CD4-positive, alpha-beta T cell treated with Interleukin-6 at 100 ng/mL for 8 hours (primary cell): Measurements from ENCODE around the gene HEBP2.

Source experiments
- DNase-seq: peaks from one replicate; pipeline ENCODE4 v3.0.0-alpha.2; 2020; ENCODE audit warnings: mixed read lengths, low spot score

HEBP2 gene

DNA sequence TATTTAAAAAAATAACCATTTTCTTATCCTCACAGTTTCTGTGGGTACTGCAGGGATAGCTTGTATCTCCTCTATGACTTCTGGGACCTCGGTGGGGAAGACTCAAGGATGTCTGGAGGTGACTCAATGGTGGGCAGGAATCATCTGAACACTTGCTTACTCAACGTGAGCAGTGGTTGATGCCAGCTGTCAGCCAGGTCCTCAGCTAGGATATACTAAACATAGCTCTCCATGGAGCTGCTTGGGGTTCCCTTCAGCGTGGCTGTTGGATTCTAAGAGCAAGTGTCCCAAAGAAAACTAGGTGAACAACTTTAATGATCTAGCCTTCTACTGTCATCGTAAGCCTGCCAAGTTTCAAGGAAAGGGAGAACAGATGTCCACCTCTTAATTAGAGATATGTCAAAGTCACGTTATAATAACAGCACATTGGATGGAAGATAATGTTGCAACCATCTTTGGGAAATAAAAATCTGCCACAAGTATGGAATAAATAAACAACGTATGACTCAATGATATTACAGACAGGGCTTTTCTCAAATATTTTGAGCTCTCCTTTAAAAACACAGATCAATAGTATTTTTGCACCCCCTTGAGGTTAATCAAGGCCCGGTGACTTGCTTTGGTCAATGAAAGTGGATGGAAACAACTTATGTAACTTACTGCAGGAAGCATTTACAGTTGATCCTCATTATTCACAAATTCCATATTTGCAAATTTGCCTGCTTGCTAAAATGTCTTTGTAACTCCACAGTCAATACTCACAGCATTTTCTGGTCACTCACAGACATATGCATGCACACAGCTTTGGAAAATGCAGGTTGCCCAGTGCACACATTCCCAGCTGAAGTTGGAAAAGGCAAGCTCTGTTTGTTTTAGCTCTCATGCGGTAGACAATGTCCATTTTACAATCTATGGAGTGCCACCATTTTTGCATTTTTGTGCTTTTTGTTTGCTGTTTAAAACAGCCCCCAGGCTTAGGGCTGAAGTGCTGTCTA lies 6.6 kb upstream of the HEBP2 start:
- DNase-seq, result no peak

DNA sequence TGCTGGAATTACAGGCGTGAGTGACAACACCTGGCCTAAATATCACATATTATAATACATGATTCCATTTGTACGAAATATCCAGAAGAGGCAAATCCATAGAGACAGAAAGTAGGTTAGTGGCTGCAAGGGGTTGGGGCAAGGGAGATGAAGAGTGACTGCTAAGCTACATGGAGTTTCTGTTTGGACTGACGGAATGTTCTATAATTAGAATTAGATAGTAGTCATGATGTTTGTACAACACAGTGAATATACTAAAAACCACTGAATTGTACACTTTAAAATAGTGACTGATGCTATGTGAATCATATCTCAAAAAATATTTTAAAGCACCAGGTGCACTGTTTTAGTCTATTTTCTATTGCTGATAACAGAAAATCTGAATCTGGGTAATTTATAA lies 3.7 kb upstream of the HEBP2 start:
- no peak for DNase-seq

DNA sequence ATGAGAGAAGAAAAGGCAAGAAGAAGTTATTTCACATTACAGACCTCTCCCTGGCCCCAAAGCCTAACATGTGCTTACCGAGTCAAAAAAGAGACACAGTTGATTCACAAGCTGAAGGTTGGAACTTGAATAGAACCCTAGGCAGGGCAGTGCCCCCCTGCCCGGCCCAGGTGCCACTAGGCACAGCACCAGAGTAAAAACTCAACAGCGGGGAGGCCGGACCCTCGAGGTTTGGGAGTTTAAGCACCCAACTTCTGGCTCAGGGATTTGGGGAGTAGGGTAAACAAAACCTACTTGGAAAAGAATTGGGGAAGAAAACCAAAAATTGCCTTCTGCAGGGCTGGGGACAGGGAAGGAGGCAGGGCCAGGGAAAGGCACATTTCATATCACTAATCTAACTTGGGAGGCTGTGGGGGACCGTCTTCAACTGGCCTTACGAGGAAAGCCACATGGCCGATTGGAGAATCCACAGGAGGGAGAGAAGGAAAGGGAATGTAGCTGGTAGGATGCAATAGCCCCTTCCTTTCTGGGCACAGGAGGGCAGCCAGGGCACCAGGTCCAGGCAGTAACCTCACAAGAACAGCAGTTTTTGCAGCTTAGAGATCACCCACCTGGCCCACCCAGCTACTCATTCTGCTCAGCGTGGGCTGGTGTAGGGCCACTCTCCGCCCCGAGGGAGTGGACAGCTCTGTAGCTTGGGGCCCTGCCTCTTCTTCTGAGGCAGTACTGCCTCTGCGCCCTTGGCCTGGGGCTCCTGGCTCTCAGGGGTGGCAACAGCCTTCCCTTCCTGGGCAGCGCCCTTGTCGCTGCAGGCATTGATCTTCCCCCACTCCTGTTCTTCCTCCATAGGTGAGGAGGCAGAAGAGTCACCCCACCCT lies 1.8 kb upstream of the HEBP2 start:
- DNase-seq, result no peak

DNA sequence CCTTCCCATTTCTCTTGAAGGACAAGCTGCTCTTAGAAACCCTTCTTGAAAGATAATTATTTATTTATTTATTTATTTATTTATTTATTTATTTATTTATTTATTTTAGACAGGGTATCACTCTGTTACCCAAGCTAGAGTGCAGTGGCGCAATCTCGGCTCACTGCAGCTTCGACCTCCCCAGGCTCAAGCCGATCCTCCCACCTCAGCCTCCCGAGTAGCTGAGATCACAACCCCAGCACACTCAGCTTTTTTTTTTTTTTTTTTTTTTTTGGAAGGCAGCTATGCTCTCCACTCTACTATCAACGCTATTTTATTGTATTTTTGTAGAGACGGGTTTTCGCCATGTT lies 1.2 kb upstream of the HEBP2 start:
- no peak for DNase-seq

DNA sequence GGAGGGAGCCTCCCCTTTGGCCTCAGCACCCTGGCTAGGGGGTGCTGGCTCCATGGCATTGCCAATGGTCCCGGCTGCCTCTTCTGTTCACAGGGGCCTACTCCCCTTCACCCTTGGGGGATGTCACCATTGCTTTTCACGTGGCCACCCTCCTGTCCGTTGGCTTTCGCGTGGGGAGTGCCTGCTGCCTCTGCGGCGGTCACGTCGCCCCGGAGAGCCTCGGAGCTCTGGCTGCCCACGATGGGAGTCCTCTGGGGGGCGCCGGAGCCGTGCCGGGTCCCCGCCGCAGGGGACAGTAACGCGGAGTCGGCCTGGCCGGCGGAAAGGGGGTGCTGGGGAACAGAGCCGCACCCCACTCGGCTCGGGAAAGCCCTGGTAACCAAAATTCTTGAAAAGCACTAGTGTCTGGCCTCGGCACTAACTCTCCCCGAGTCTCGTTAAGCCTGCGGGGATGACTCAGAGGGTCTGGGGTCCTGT lies 661 bp upstream of the HEBP2 start:
- DNase-seq, result peak; percentile 18

DNA sequence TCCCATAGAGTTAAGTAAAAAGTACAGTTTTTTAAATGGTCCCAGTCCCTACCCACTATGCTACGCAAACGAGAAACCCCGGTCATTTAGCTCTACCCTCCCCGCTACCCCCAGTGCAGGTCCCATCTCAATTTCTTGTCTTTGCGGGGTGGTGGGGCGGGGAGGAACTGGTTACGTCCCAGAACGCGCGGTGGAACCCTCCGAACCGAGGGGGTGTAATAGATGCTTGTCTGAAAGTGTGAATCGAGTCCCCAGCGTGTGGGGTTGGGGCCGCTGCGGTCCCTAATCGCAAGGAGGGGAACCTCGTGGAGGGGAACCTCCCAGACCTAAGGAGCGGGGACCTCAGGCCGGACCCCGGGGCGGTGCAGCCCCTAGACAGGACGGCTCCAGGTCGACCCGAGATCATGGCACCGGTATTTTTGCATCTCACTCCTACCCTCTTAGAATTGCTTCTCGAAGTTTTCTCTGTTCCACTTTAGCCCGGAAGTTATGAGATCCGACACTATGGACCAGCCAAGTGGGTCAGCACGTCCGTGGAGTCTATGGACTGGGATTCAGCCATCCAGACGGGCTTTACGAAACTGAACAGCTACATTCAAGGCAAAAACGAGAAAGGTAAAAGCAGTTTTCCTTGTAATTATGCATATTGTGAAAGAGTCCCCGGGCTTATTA lies 779 bp downstream of the HEBP2 start:
- DNase-seq, result peak; percentile 14

DNA sequence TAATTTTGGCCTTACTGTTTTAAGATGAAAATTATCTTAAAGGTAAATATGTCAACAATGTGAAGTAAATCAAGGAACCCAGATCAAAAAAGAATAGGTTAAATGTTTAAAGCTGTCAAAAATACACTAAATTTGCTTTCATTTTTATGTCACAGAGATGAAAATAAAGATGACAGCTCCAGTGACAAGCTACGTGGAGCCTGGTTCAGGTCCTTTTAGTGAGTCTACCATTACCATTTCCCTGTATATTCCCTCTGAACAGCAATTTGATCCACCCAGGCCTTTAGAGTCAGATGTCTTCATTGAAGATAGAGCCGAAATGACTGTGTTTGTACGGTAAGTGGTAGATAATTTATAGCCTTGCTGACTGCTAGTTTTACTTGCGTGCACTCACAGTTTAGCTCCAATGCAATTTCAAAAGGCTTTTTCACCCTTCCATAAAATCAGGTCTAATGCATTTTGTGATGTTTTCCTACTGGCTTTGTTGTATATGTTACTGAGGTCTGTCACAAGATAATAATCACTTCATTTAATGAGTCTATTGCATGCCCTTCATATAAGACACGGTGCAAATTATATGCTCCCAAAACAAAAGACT lies 1.9 kb downstream of the HEBP2 start:
- DNase-seq, result no peak

DNA sequence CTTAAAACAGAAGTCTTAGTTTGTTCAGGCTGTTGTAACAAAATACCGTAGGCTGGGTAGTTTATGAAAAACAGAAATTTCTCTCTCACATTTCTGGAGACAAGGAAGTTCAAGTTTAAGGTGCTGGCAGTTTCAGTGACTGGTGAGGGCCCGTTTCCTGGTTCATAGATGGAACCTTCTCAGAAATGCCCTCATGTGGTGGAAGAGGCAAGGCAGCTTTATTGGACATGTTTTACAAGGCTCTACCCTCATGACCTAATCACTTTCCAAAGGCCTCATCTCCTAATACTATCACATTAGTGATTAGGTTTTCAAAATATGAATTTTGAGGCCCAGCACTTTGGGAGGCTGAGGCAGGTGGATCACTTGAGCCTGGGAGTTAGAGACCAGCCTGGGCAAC lies 2.4 kb downstream of the HEBP2 start:
- DNase-seq, result no peak

DNA sequence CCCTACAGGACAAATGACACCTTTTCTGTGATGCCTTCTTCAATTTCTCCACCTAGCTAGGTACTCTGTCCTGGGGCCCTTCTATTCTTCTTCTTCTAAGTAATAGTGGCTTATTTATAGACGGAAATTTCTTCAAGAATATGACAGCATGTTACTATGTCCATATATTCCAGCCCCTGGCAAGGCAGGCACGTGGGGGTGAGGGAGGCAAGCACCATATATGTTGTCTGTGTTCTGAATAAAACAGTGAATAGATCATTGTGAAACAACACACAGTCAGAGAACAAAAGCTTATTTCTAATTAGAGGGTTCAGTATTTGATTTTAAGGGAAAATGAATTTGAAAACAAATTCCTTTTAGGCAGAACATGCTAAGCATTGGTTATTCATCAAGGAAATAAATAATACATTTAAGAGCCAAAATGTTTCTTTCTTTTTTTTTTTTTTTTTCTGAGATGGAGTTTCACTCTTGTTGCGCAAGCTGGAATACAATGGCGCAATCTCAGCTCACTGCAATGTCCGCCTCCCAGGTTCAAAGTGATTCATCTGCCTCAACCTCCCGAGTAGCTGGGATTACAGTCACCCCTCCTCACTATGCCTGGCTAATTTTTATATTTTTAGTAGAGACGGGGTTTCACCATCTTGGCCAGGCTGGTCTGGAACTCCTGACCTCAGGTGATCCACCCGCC lies 6.2 kb downstream of the HEBP2 start:
- no peak for DNase-seq

DNA sequence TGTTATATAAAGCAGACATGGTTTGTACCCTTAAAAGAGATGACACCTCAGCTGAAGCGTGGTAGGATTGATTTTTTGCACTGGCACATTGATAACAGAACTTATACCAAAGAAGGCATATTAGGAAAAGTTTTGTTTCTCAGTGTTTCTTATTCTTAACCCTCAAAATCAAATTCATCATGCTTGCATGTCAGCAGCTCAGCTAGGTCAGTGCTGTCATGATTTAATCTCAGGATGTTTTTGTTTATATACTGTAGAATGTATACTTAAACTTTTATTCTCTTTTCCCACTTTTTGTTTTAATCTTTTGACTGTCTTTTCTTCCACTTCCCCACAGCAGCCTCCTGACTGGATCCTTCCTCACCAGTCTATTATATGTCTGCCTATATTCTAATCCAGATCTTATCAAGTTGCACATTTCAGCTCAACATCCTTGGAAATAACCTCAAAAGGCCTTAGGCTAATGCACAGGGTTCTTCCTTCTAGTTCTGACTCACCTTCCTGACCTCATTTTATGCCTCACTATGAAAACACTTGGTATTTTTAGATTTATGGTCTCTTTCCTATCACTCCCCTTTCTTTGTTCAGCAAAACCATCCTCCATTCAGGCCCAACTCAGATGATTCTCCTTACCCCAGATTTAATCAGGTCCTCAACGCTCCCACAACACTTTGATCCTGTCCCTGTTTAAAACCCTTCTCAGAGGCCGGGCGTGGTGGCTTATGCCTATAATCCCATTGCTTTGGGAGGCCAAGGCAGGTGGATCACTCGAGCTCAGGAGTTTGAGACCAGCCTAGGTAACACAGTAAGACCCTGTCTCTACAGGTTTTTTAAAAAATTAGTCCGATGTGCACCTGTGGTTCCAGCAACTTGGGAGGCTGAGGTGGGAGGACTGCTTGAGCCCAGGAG lies 7.2 kb downstream of the HEBP2 start:
- no peak for DNase-seq

DNA sequence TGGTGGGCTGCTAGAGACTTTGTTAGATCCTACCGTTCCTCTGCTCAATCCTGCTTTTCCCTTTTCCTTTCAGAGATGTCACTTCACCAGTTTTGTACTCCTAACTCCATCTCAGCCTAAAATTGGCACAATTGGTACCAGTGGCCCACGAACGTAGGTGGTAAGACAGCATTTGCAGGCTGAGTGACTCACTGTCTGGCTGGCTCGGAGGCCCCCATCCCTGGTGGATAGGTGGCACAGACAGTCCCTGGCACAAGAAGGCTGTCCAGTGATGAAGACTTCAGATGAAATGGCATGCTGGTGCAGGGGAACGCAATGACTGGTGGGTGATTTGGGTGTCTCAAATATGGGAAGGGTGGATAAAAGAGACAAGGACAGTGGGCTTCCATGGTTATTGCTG lies 11.1 kb downstream of the HEBP2 start:
- DNase-seq, result no peak

DNA sequence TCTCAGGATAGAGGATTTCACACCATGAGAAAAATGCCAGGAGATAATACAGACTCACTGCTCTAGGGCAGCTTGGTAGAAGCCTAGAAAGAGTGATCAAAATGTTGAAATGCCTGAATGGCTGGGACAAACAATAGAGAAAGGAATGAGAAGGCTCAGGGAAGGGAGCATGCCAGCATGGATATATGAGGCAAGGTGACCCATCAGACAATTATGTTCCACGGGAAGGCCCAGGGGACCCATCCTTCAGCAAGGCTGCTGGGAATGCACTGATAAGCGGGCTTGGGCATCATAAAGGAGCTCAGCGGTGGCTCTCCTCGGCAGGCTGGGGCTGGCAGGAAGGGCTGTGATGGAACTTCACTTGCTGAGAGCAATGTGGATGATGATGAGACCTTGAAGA lies 12.2 kb downstream of the HEBP2 start:
- no peak for DNase-seq

DNA sequence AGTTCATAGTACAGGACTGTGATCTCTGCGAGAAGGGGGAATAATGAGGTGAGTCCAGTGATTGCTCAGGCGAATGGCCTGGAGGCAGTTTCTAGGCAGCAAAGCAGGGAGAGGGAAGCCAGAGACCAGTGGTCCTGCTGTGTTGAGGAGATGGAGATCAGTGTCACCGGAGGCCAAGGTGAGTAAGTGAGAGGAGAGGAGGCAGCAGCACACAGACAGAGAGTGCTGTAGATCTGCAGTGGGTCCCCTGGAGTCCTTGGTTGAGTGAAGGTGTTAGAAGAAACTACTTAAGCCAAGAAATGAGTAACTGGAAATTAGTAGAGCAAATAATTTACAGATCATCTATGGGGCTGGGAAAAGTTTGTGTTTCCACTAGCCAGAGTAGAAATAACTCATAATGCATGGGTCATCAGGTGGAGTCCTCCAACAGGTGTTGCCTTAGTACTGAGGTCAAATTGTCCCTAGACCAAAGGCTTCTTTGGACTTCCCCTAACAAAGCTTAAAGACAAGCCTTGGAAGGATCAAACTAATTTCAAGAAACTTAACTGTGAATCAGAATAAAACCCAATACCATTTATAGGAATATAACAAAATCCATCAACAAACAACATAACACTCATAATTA lies 13.6 kb downstream of the HEBP2 start:
- no peak for DNase-seq

DNA sequence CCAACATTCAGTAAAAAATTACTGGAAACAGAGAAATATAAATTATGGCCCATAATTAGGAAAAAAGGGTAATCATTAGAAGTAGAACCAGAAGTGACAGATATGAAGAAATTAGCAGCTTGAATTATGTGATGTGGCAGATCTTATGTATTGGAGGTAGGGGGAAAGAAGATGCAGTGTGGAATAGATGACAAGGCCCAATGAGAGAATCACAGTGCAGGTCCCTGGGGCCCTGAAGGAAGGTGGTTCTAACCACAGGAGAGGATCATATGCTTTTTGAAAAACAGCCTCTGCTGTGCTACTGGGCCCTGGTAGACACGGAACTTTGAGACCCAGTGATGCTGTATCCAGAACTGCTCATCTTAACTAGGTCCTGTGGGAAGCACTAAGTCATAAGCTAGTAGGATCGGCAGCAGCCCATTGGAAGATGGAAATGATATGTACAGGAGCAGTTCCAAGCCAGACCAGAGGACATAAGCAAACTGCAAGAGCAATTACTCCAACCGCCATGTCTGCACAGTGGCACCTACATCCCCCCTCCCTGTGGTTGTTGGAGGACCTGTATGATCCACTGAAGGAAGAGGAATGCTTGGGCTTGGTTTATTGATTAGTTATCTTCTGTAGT lies 14.2 kb downstream of the HEBP2 start:
- no peak for DNase-seq

DNA sequence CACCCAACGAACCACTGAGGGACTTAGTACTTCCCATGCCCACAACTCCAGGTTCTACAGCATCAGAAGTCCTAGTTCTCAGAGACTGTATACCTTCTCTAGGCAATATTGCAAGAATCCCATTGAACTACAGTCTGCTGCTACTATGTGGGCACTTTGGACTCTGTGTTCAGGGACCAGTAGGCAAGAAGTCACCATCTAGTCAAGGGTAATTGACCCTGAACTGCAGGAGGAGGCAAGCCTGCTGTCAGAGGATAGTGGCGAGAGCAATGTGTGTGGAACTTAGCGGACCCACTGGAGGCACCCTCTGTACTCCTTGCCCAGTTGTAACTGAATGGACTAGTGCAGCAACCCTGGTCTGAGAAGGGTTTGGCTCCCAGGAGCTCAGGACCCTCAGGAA lies 15.7 kb downstream of the HEBP2 start:
- DNase-seq, result no peak

DNA sequence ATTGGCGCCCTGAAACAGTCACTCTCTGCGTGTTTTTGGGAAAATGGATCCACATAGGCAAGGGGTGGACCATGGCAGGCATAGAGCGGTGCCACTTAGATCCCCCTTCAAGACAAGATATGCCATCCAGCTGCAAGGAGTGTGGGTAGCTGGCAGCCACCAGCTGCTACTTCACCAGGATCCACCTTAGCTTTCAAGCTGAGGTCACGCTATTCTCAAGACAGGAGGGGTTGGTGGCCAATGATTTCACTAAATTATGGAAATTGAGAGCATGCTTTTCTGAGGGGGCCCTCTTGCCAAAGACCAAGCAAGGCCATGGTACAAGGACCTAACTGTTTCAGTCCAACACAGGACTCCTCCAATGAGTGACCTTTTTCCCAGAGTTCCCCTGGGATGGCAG lies 16.3 kb downstream of the HEBP2 start:
- no peak for DNase-seq

DNA sequence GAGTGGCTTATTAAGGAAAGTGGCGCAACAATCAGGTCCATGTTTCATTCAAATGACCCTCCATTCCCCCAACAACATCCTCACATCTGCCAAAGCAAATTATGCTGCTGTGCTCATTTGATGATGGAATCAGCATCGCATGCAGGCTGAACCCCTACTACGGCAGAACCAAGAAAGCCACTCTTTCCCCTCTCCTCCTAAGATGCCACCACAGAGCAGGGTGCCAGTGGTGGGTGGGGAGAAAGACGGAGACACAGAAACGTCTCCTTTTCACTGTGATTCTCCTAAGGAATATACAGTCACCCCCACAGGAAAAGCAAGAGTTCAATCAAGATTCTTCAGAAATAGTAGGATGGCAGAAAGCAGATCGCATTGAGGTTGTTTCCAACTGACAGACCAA lies 17.1 kb downstream of the HEBP2 start:
- DNase-seq, result no peak

DNA sequence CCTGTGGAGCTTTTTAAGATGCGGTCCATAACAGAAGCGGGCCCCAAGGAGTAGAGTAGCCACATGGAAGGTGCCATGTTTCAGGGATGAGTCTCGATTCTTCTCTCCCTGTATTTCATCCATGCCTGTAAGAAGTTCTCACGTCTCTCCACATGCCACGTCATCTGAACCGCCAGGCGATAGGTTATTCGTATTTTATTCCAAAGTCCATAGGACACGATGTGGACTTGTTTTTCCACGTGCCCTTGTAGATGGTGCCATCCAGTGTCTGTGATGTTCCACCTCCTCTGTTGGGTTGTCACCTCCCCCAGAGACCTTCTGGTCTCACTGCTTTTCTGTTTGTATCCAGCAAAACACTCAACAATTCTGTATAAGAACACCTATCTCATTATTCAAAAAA lies 17.6 kb downstream of the HEBP2 start:
- DNase-seq, result no peak

DNA sequence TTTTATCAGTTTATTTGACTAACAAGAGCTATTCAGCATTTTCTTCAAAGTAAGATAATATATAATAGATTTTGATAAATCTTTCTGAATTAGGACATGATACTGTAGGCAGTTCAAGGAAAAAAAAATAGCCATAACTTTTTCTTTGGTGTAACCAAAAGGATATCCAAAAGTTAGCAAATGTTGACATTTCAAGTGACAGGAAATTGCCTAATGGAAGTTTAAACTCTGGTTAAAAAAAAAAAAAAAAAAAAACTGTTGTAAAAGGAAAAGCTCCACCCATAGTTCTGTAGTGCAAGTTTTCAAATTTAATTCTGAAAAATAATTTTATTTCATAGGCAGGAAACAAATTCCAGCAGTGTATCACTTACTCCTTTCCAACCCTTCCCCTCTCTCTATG lies 18.8 kb downstream of the HEBP2 start:
- no peak for DNase-seq
